COR-L47 (cell line): ENCODE results near the gene AGGF1.
"Not testable (repeated sequence)": the region's sequence is repeated elsewhere in the genome, so short reads cannot be mapped to it uniquely, and the experiment has no call there.

Experiments
- DNase-seq: peaks from one replicate; lab custom pipeline; 2025; lab: John Stamatoyannopoulos, UW

Gene AGGF1

DNA sequence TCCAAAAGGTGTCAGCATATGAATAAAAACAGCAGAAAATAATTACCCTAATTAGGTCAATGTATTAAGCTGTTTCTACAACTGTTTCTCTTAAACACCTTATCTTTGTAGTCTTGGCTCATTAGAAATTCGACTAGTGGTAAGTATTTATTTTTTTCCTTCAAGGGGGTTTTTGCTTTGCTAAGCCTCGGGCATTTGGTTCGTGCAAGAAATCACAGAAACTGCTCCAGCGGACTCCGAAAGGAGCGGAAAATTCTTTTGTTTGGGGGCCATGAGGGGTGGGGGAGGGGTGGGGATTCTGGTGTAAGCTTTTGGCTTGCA lies 56.1 kb downstream of the AGGF1 start:
- DNase-seq, result peak; percentile 90

- DNase-seq, result peak; percentile 83
Observed at GRCh38 chr5:77086689-77087483, 56.7 kb downstream of the AGGF1 start, which contains the start of gene ZBED3. Gene ZBED3 (minus strand): TSS chr5:77087285. CDS start chr5:77077878, 9,407 bp downstream.

- peak; percentile 42 for DNase-seq
Observed at GRCh38 chr5:77087484-77088261, 57.5 kb downstream of the AGGF1 start.

DNA sequence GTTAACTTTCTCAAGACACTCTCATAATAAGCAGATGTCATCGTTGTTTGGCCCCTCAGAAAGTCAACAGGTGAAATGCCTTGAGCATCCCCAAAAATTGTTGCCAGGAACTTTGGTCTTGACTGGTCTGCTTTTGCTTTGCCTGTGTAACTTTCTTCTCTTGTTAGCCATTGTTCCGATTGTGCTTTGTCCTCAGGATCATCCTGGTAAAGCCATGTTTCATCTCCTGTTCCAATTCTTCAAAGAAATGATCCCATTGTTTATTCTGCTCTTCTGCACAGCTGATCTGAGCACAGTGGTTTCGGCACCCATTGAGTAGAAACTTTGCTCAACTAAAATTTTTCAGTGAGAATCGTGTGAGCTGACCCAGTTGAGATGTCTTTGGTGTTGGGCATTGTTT lies 65.0 kb downstream of the AGGF1 start:
- DNase-seq, result no peak

- DNase-seq, result no peak
Observed at GRCh38 chr5:77101298-77101697, 71.1 kb downstream of the AGGF1 start.

- no peak for DNase-seq
Observed at GRCh38 chr5:77102549-77102948, 72.3 kb downstream of the AGGF1 start.

DNA sequence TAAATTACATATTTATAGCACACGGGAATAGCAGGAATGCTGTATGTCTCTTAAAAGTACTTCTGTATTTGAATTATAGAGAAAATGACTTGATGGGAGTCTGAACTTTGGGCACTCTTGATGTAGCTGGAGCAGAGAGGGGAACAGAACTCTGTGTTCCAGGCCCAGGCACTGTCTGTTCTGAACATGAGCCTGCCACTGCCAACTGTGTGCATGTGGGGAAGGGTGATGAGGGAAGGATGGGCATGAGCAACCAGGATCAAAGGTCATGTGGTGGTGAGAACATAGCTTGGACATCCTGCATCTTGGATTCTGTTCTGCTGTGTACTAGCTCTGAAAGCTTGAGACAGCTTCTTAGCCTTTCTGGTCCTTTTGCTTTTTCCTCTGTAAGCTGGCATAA lies 73.3 kb downstream of the AGGF1 start:
- DNase-seq, result no peak

DNA sequence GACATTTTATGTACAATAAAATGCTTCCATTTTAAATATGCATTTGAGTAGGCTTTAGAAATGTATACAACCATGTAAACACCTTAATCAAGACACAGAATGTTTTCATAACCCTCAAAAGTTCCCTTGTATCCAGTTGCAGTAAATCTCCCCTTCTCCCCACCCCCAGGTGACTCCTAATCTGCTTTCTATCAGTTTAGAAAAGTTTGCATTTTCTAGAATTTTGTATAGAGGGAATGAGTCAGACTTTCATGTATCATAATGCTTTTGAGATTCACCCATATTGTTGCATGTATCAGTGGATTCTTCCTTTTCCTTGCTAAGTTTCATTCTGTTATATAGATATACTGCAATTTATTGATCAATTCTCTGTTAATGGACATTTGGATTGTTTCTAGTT lies 74.6 kb downstream of the AGGF1 start:
- no peak for DNase-seq

GRCh38 chr5:77107035-77107434 lies 76.8 kb downstream of the AGGF1 start:
- DNase-seq, result not testable (repeated sequence)
